ENCODE measurements around the gene CFAP43.

Gene CFAP43

GRCh38 chr10:104089621-104090020 lies 142.5 kb downstream of the CFAP43 start:
- TF ChIP-seq, protein P1, sequence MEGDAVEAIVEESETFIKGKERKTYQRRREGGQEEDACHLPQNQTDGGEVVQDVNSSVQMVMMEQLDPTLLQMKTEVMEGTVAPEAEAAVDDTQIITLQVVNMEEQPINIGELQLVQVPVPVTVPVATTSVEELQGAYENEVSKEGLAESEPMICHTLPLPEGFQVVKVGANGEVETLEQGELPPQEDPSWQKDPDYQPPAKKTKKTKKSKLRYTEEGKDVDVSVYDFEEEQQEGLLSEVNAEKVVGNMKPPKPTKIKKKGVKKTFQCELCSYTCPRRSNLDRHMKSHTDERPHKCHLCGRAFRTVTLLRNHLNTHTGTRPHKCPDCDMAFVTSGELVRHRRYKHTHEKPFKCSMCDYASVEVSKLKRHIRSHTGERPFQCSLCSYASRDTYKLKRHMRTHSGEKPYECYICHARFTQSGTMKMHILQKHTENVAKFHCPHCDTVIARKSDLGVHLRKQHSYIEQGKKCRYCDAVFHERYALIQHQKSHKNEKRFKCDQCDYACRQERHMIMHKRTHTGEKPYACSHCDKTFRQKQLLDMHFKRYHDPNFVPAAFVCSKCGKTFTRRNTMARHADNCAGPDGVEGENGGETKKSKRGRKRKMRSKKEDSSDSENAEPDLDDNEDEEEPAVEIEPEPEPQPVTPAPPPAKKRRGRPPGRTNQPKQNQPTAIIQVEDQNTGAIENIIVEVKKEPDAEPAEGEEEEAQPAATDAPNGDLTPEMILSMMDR (IDR thresholded peaks at IDR 0.05; ENCODE audit: insufficient read depth, low read depth, low read length, missing control alignments): no peak
- no peak overlapping the region for H3K4me3 ChIP-seq (ENCODE audit: low read depth, low read length)

DNA sequence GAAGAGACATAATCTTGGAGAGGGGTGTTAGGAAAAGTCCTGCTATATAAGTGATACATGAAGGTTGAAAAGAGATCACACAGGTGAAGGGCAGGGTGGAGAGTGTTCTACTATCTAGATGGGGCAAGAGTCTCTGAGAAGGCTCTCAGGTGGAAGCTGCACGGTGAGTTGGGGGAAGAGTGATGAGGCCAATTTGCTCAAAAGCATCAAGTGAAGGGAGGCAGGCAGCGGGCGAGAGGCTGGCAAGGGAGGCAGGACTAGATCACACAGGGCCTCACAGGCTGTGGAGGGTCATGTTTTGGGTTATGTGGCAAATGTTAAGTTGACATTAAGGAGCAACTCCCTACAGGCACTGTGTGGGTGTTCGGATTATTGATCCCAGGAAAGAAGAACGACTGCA lies 143.9 kb downstream of the CFAP43 start:
- TF ChIP-seq, protein P1 (IDR thresholded peaks at IDR 0.05; ENCODE audit: insufficient read depth, low read depth, low read length, missing control alignments): no peak
- H3K4me3 ChIP-seq (ENCODE audit: low read depth, low read length): no peak overlapping the region
- DNase-seq (ENCODE audit: low read depth): no peak

More at GRCh38 chr10:104089621-104090020, 142.5 kb downstream of the CFAP43 start:
- DNase-seq (ENCODE audit: low read depth): no peak

DNA sequence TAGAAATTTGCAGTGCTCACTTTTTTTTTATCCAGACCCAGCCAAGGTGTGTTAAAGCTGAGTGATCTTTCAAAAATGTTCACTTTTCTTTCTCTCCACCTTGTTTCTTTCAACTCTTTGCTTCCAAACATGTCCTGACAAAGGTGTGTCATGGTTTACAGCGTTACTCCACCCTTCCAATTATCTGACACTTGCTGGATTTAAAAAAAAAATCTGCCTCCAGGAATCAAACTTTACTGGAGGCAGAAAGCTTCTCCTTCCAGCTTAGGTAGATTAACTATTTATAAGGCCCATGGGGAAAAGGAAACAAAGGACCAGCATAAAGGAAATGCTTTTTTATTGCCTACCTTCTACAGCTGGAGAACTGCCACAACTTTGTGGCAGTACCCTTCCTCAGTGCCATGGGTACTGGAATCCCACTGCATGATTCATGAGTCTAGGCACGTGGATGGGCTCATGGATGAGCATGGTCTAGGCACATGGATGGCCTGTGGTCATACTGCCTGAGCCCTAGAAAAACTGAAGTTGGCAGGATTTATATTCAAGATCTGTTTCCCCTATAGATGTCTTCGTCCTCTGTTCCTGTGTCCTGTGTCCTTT lies 146.3 kb downstream of the CFAP43 start, which contains the start of gene COL17A1:
TSS of gene COL17A1 (minus strand) at position 80 of the 600 bp plus-strand sequence. CDS start 5,207 bp downstream, outside the sequence.
- H3K4me3 ChIP-seq (ENCODE audit: low read depth, low read length): no peak within 1 kb of the TSS
- DNase-seq (ENCODE audit: low read depth): no peak
- TF ChIP-seq, protein P1 (IDR thresholded peaks at IDR 0.05; ENCODE audit: insufficient read depth, low read depth, low read length, missing control alignments): no peak

DNA sequence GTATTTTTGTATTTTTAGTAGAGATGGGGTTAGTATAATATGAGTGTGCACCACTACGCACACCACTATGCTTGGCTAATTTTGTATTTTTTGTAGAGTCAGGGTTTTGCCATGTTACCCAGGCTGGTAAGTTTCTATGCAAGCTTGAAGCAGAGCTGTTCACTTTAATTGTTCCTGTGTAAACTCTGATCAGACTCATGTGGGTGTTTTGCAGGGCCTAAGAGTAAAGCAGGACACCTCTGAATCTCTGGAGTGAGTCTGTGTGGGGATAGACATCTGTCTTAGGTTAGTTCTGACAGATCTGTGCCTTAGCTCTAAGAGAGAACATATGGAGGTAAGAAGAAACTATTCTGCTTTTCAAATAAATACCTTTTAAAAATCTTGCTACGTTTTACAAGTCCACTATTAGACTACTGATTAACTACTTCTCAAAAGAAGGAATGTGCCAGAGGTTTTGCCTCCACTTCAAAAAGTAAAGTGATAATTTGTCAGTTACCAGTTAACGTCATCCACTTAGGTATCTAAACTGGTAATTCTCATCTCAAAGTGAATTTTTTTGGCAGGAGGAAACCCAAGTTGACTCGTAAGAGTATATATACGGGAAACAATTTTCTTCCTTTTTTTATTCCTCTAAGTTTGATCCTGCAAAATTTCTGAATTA lies 147.6 kb downstream of the CFAP43 start:
- TF ChIP-seq, protein P1 (IDR thresholded peaks at IDR 0.05; ENCODE audit: insufficient read depth, low read depth, low read length, missing control alignments): no peak

GRCh38 chr10:104081998-104082397 lies 150.2 kb downstream of the CFAP43 start:
- DNase-seq (ENCODE audit: low read depth): no peak
- TF ChIP-seq, protein P1 (IDR thresholded peaks at IDR 0.05; ENCODE audit: insufficient read depth, low read depth, low read length, missing control alignments): no peak
- H3K4me3 ChIP-seq (ENCODE audit: low read depth, low read length): no peak overlapping the region

More for the DNA sequence above, 147.6 kb downstream of the CFAP43 start:
- no peak overlapping the region for H3K4me3 ChIP-seq (ENCODE audit: low read depth, low read length)
- DNase-seq (ENCODE audit: low read depth): no peak

- peak; percentile 59 for DNase-seq (ENCODE audit: low read depth)
- TF ChIP-seq, protein P1 (IDR thresholded peaks at IDR 0.05; ENCODE audit: insufficient read depth, low read depth, low read length, missing control alignments): peak; percentile 40
- no peak overlapping the region for H3K4me3 ChIP-seq (ENCODE audit: low read depth, low read length)
Observed at GRCh38 chr10:104080762-104081161, 151.4 kb downstream of the CFAP43 start.
